ENCODE results near the gene KNSTRN. TPM values are rescaled to one million over a fixed set of nuclear protein-coding genes. Genes with fewer than 3 reads are reported as not detected.

Gene KNSTRN
- total and polyA plus RNA-seq, 4 donors: 7.5 to 16.6 (median 14.0) TPM

DNA sequence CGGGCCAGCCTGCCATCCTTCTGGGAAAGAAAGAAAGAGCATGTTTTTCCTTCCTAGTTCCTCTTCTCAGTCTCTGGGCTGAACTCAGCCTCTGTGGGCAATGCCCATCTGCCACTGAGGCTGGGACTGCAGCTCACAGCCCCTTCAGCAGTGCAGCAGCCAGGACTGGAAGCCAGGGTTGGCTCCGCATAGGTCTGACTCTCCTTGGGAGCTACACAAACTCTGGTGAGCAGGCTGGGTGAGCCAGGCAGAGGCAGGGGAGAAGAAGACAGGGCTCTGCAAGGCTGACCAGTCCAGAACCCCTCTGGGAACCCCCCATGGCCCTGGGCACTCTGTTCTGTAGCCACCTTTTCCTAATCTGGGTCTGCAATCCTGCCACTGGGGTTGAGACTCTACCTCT, 20.9 kb upstream of the KNSTRN start:
- Histone ChIP-seq H3K27ac (ENCODE audit: low read depth in 1 of 2, low read length in 1 of 2) (no peak overlapping the region), H3K9ac (ENCODE audit: insufficient read depth in 1 of 2, low read length in 2 of 2) (no peak overlapping the region), H3K27me3 (ENCODE audit: control insufficient read depth in 3 of 3, insufficient read depth in 3 of 3, low read length in 2 of 3) (peaks cover 0 to 13% (median 0%) of the 10 kb centered on the region in 3 donors), H3K4me3 (no peak overlapping the region), H3K36me3 (ENCODE audit: control insufficient read depth in 4 of 4, insufficient read depth in 4 of 4, low read length in 4 of 4) (no peaks in the 10 kb centered on the region), H3K9me3 (ENCODE audit: control insufficient read depth in 4 of 4, insufficient read depth in 3 of 4, low read length in 3 of 4) (no peaks in the 10 kb centered on the region), H3K4me1 (ENCODE audit: control insufficient read depth in 5 of 5, insufficient read depth in 5 of 5, low read length in 5 of 5) (peaks cover 0 to 11% (median 0%) of the 10 kb centered on the region in 5 donors)
- 75 to 81% methylated on average over 2 of the region's 2 CpGs for WGBS, 2 donors
- TF ChIP-seq, protein P1, sequence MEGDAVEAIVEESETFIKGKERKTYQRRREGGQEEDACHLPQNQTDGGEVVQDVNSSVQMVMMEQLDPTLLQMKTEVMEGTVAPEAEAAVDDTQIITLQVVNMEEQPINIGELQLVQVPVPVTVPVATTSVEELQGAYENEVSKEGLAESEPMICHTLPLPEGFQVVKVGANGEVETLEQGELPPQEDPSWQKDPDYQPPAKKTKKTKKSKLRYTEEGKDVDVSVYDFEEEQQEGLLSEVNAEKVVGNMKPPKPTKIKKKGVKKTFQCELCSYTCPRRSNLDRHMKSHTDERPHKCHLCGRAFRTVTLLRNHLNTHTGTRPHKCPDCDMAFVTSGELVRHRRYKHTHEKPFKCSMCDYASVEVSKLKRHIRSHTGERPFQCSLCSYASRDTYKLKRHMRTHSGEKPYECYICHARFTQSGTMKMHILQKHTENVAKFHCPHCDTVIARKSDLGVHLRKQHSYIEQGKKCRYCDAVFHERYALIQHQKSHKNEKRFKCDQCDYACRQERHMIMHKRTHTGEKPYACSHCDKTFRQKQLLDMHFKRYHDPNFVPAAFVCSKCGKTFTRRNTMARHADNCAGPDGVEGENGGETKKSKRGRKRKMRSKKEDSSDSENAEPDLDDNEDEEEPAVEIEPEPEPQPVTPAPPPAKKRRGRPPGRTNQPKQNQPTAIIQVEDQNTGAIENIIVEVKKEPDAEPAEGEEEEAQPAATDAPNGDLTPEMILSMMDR (IDR thresholded peaks at IDR 0.05; ENCODE audit: control extremely low read depth, extremely low read depth): no peak
- no peak for DNase-seq
- ATAC-seq (ENCODE audit: insufficient read depth, low FRiP score): no peak

DNA sequence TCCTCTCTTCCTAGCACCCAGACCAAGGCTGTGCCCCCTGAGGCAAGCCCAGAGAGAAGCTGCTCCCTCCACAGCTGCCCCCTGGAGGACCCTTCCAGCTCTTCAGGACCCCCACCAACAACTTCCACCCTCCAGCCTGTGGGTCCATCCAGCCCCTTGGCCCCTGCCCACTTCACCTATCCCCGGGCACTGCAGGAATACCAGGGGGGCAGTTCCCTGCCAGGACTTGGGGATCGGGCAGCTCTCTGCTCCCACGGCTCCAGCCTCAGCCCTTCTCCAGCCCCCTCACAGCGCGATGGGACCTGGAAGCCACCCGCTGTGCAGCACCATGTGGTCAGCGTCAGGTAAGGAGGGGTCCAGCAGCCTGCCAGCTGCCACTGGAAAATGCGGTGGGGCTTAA, 18.9 kb upstream of the KNSTRN start:
- H3K9me3 ChIP-seq (ENCODE audit: control insufficient read depth in 4 of 4, insufficient read depth in 3 of 4, low read length in 3 of 4): no peaks in the 10 kb centered on the region
- WGBS, 2 donors: 85 to 90% methylated on average over 8 of the region's 8 CpGs
- ATAC-seq (ENCODE audit: insufficient read depth, low FRiP score): no peak

DNA sequence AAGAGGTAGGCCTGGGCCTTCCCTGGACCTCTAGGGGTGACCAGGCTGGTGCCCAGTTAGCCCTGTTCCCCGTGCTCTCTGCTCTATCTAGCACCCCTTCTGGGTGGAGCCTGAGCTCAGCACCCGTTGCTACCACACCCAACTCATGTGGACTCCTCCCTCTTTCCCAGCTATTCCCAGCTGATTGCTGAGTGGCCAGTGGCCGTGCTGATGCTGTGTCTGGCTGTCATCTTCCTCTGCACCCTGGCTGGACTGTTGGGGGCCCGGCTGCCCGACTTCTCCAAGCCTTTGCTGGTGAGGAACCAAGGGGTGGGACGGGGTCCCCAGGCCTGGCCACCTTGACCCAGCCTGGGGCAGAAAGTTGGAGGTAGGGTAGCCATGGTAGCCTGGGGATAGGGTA, 18.3 kb upstream of the KNSTRN start:
- H3K9ac ChIP-seq (ENCODE audit: insufficient read depth in 1 of 2, low read length in 2 of 2): no peak overlapping the region
- H3K9me3 ChIP-seq (ENCODE audit: control insufficient read depth in 4 of 4, insufficient read depth in 3 of 4, low read length in 3 of 4): no peaks in the 10 kb centered on the region
- H3K4me3 ChIP-seq: no peak overlapping the region
- no peaks in the 10 kb centered on the region for H3K36me3 ChIP-seq (ENCODE audit: control insufficient read depth in 4 of 4, insufficient read depth in 4 of 4, low read length in 4 of 4)
- ATAC-seq (ENCODE audit: insufficient read depth, low FRiP score) (no peak), DNase-seq (no peak)
- H3K27ac ChIP-seq (ENCODE audit: low read depth in 1 of 2, low read length in 1 of 2): no peak overlapping the region
- peaks cover 0 to 13% (median 0%) of the 10 kb centered on the region in 5 donors for H3K4me1 ChIP-seq (ENCODE audit: control insufficient read depth in 5 of 5, insufficient read depth in 5 of 5, low read length in 5 of 5)
- 69 to 79% methylated on average over 6 of the region's 6 CpGs for WGBS, 2 donors
- TF ChIP-seq, protein P1 (IDR thresholded peaks at IDR 0.05; ENCODE audit: control extremely low read depth, extremely low read depth): no peak
- H3K27me3 ChIP-seq (ENCODE audit: control insufficient read depth in 3 of 3, insufficient read depth in 3 of 3, low read length in 2 of 3): peaks cover 0 to 7% (median 0%) of the 10 kb centered on the region in 3 donors

More for the DNA sequence above, 18.9 kb upstream of the KNSTRN start:
- no peak for DNase-seq
- Histone ChIP-seq H3K27me3 (ENCODE audit: control insufficient read depth in 3 of 3, insufficient read depth in 3 of 3, low read length in 2 of 3) (peaks cover 0 to 13% (median 0%) of the 10 kb centered on the region in 3 donors), H3K4me3 (no peak overlapping the region), H3K27ac (ENCODE audit: low read depth in 1 of 2, low read length in 1 of 2) (no peak overlapping the region), H3K9ac (ENCODE audit: insufficient read depth in 1 of 2, low read length in 2 of 2) (no peak overlapping the region), H3K36me3 (ENCODE audit: control insufficient read depth in 4 of 4, insufficient read depth in 4 of 4, low read length in 4 of 4) (no peaks in the 10 kb centered on the region), H3K4me1 (ENCODE audit: control insufficient read depth in 5 of 5, insufficient read depth in 5 of 5, low read length in 5 of 5) (peaks cover 0 to 14% (median 0%) of the 10 kb centered on the region in 5 donors)
- TF ChIP-seq, protein P1 (IDR thresholded peaks at IDR 0.05; ENCODE audit: control extremely low read depth, extremely low read depth): no peak

DNA sequence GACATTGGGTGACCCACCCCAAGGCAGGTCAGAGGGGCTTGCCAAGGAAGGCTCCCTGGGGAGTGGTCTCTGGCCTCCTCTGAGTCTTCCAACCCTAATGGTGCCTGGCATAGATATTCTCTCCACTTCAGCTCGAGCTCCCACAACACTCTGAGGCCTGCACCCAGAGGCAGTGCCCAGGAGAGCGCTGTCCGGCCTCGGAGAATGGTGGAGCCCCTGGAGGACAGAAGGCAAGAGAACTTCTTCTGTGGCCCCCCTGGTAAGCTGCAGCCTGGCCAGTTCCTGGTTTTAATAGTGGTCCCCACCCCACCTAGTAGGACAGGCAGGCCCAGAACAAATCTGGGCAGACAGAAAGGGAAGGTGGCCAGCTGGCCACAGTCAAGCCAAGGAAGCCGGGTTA, 17.5 kb upstream of the KNSTRN start:
- no peaks in the 10 kb centered on the region for H3K9me3 ChIP-seq (ENCODE audit: control insufficient read depth in 4 of 4, insufficient read depth in 3 of 4, low read length in 3 of 4)
- TF ChIP-seq, protein P1 (IDR thresholded peaks at IDR 0.05; ENCODE audit: control extremely low read depth, extremely low read depth): no peak
- 90 to 91% methylated on average over 5 of the region's 5 CpGs for WGBS, 2 donors
- H3K4me3 ChIP-seq: no peak overlapping the region
- DNase-seq (no peak), ATAC-seq (ENCODE audit: insufficient read depth, low FRiP score) (no peak)
- no peak overlapping the region for H3K9ac ChIP-seq (ENCODE audit: insufficient read depth in 1 of 2, low read length in 2 of 2)
- peaks cover 0 to 13% (median 0%) of the 10 kb centered on the region in 5 donors for H3K4me1 ChIP-seq (ENCODE audit: control insufficient read depth in 5 of 5, insufficient read depth in 5 of 5, low read length in 5 of 5)
- no peaks in the 10 kb centered on the region for H3K36me3 ChIP-seq (ENCODE audit: control insufficient read depth in 4 of 4, insufficient read depth in 4 of 4, low read length in 4 of 4)
- peaks cover 0 to 7% (median 0%) of the 10 kb centered on the region in 3 donors for H3K27me3 ChIP-seq (ENCODE audit: control insufficient read depth in 3 of 3, insufficient read depth in 3 of 3, low read length in 2 of 3)
- no peak overlapping the region for H3K27ac ChIP-seq (ENCODE audit: low read depth in 1 of 2, low read length in 1 of 2)

Measured in lung (tissue), 12 donors.